Uterus (tissue), 4 donors: ENCODE results near the gene PRKAG2. TPM values are rescaled to one million over a fixed set of nuclear protein-coding genes. Genes with fewer than 3 reads are reported as not detected.

Source experiments
- DNase-seq, 2 donors: peaks; one replicate each; pipeline ENCODE4 v3.0.0-alpha.2; 2019 to 2020
- H3K27ac ChIP-seq, 2 donors: fragments of 200-600 bp; sonication (generic); 1 replicate in 1 of 2; 2 replicates in 1 of 2; pipeline ENCODE4 v1.5.1; 2016 to 2018
- H3K27me3 ChIP-seq, 2 donors: fragments of 200-600 bp; sonication (generic); one replicate each; pipeline ENCODE4 v1.5.1; 2018 to 2019; ENCODE audit warnings: control low read depth in 1 of 2
- H3K36me3 ChIP-seq, 2 donors: fragments of 200-600 bp; sonication (generic); one replicate each; pipeline ENCODE4 v1.5.1; 2019; ENCODE audit warnings: control low read depth in 1 of 2
- H3K4me1 ChIP-seq, 2 donors: fragments of 200-600 bp; sonication (generic); one replicate each; pipeline ENCODE4 v1.5.1; 2018 to 2019; ENCODE audit warnings: control low read depth in 1 of 2
- H3K4me3 ChIP-seq, 2 donors: fragments of 200-600 bp; sonication (generic); 1 replicate in 1 of 2; 2 replicates in 1 of 2; pipeline ENCODE4 v1.5.1; 2018 to 2019; ENCODE audit warnings: mild to moderate bottlenecking in 1 of 2
- H3K9me3 ChIP-seq, 2 donors: fragments of 200-600 bp; sonication (generic); one replicate each; pipeline ENCODE4 v1.5.1; 2019; ENCODE audit warnings: control low read depth in 1 of 2
- CTCF ChIP-seq, 4 experiments: fragments of 200-600 bp in 2 of 4; fragments of 450-650 bp in 2 of 4; sonication (generic) in 2 of 4; IDR thresholded peaks; one replicate each; pipeline ENCODE4 v1.5.1; 2016 to 2019; ENCODE audit warnings: antibody characterized with exemption in 4 of 4, mild to moderate bottlenecking in 2 of 4, moderate library complexity in 1 of 4
- POLR2A ChIP-seq, 2 donors: fragments of 450-650 bp; IDR thresholded peaks; one replicate each; pipeline ENCODE4 v1.6.1; 2016; ENCODE audit warnings: antibody characterized with exemption in 2 of 2, mild to moderate bottlenecking in 1 of 2, moderate library complexity in 1 of 2
- intact Hi-C: fragments of 100-400 bp; cut with DNase I; formaldehyde crosslinking; loops from one replicate; pipeline ENCODE4 v1.15.1; 2023; ENCODE audit warnings: low total_unique reads
- total RNA-seq, 4 donors: library from RNA; depleted of rRNA in 3 of 4; stranded (reverse); fragments of >200 nt in 3 of 4; gene quantifications; one replicate each; pipeline versions ENCODE4 v1.1.0 to v1.2.4, GENCODE V29; 2014 to 2023
- donor health status: DM: yes; HTN: yes; CAD: no.

PRKAG2 gene
- total RNA-seq, 4 donors from 2014 or later: 15.1 to 66.2 (median 33.6) TPM

DNA sequence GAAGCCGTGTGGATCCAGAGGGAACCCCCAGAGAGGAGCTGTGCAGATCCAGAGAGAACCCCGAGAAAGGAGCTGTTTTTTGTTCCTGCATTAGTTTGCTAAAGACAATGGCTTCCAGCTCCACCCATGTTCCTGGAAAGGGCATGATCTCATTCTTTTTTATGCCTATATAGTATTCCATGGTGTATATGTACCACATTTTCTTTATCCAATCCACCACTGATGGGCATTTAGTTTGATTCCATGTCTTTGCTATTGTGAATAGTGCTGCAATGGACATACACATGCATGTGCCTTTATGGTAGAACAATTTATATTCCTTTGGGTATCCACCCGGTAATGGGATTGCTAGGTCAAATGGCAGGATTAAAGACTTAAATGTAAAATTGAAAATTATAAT, 261.9 kb downstream of the PRKAG2 start:
- intact Hi-C loops: no loop called here
- Histone ChIP-seq H3K4me3 (no peak overlapping the region), H3K27me3 (no peaks in the 10 kb centered on the region), H3K36me3 (no peaks in the 10 kb centered on the region), H3K27ac (no peak overlapping the region), H3K9me3 (no peaks in the 10 kb centered on the region), H3K4me1 (no peaks in the 10 kb centered on the region)
- DNase-seq: no peak
- no peak for TF ChIP-seq POLR2A (IDR thresholded peaks at IDR 0.05)
- TF ChIP-seq CTCF (IDR thresholded peaks at IDR 0.05): no peak

DNA sequence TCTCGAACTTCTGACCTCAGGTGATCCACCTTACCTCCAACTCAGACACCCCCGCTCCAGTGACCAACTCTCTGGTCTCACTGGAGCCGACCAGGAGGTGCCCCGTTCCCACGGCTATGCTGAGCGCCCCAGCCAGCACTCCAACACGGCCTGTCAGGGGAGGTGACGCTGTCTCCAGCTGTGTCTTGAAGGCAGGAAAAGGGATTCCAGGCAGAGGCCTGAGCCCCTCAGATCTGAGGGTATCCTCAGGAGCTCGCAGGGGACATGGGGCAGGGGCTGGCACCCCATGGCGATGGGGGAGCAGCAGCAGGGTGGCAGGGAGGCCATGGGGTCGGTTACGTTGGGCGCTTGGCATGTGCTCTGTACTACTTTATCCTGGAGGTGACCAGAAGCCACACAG, 262.9 kb downstream of the PRKAG2 start:
- no peaks in the 10 kb centered on the region for H3K9me3 ChIP-seq
- no peak overlapping the region for H3K4me3 ChIP-seq
- no peaks in the 10 kb centered on the region for H3K27me3 ChIP-seq
- H3K27ac ChIP-seq: no peak overlapping the region
- TF ChIP-seq CTCF (IDR thresholded peaks at IDR 0.05) (no peak), POLR2A (IDR thresholded peaks at IDR 0.05) (no peak)
- intact Hi-C loops: no loop called here
- no peaks in the 10 kb centered on the region for H3K36me3 ChIP-seq
- DNase-seq: no peak
- H3K4me1 ChIP-seq: no peaks in the 10 kb centered on the region

DNA sequence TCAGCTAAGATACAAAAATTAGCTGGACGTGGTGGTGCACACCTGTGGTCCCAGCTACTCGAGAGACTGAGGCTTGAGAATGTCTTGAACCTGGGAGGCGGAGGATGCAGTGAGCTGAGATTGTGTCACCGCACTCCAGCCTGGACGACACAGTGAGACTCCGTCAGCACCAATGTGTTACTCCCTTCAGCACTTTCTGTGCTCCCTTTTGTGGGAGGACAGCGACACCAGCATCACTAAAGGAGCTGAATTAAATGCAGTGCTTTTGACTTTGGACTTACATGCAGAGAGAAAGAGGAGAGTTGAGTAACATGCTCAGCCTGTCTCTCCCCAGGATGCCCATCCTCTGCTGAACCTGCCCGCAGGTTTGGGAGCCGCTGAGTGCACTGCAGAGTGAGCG, 265.0 kb downstream of the PRKAG2 start:
- Histone ChIP-seq H3K27ac (no peak overlapping the region), H3K27me3 (no peaks in the 10 kb centered on the region), H3K9me3 (no peaks in the 10 kb centered on the region), H3K36me3 (no peaks in the 10 kb centered on the region), H3K4me1 (no peaks in the 10 kb centered on the region), H3K4me3 (no peak overlapping the region)
- TF ChIP-seq CTCF (IDR thresholded peaks at IDR 0.05) (no peak), POLR2A (IDR thresholded peaks at IDR 0.05) (no peak)
- no peak for DNase-seq
- intact Hi-C loops: no loop called here

- Histone ChIP-seq H3K9me3 (no peaks in the 10 kb centered on the region), H3K27me3 (no peaks in the 10 kb centered on the region), H3K36me3 (no peaks in the 10 kb centered on the region), H3K4me1 (no peaks in the 10 kb centered on the region), H3K4me3 (no peak overlapping the region), H3K27ac (no peak overlapping the region)
- TF ChIP-seq POLR2A (IDR thresholded peaks at IDR 0.05) (no peak), CTCF (IDR thresholded peaks at IDR 0.05) (no peak)
- no peak for DNase-seq
- intact Hi-C loops: no loop called here
Observed at GRCh38 chr7:151611041-151611440, 265.9 kb downstream of the PRKAG2 start.

DNA sequence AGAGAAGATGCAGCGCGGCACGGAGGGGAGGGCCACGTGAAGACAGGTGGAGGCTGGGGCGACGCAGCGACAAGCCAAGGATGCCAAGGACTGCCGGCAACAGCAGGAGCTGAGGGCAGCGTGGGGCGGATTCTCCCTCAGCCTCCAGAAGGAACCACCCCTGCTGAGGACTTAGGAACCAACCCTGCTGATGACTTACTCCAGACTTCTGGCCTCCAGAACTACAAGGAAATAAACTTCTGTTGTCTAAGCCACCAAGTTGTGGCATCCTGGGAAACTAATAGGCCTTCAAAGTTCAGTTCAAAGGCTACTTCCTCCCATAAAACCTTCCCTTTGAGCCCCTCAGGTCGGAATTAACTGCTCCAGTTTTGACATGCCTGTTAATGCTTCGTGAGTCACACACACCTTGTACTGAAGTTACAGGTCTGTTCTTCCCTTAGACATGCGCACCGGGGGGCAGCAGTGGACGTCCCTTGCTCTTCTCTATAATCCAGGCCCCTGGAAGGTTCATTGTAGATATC, 268.8 kb downstream of the PRKAG2 start:
- Histone ChIP-seq H3K36me3 (no peaks in the 10 kb centered on the region), H3K9me3 (no peaks in the 10 kb centered on the region), H3K4me1 (no peaks in the 10 kb centered on the region), H3K27ac (no peak overlapping the region), H3K27me3 (no peaks in the 10 kb centered on the region), H3K4me3 (no peak overlapping the region)
- DNase-seq: no peak
- intact Hi-C loops: no loop called here
- no peak for TF ChIP-seq CTCF (IDR thresholded peaks at IDR 0.05)
- TF ChIP-seq POLR2A (IDR thresholded peaks at IDR 0.05): no peak
